HCT116 (cell line): Measurements from ENCODE around the gene RAB42. TPM values are rescaled to one million over a fixed set of nuclear protein-coding genes. Genes with fewer than 3 reads are reported as not detected.

ENCODE experiments used
- ATAC-seq: fragments of 200-7000 bp; cut with Tn5 transposase; 2 replicates; pipeline ENCODE4 v1.9.1; 2020; ENCODE audit warnings: mild to moderate bottlenecking, moderate library complexity
- BruUV-seq: library from RNA; stranded (reverse); fragments of 400-500 nt; replicated peaks from 2 replicates; lab custom pipeline; 2021; lab: Mats Ljungman, UMichigan
- CTCF ChIA-PET: fragments of 300-600 bp; sonication (Branson Sonifier 250); formaldehyde crosslinking; loops from one replicate; lab custom pipeline; 2021; ENCODE audit warnings: antibody characterized with exemption; lab: Charles Lee
- POLR2A ChIA-PET: fragments of 300-600, 350-600 bp; sonication (Branson Sonifier 250); formaldehyde crosslinking; loops from one replicate; lab custom pipeline; 2021; ENCODE audit warnings: antibody characterized with exemption; lab: Charles Lee
- RAD21 ChIA-PET, 2 experiments: fragments of 300-600 bp; sonication (Branson Sonifier 250); formaldehyde crosslinking; loops; one replicate each; lab custom pipeline; 2023; ENCODE audit warnings: low total read pairs in 2 of 2; ENCODE audit not compliant: uncharacterized antibody in 2 of 2, unreplicated experiment in 2 of 2, low non-redundant PET in 1 of 2; lab: Charles Lee
- DNase-seq: peaks from one replicate; pipeline ENCODE4 v3.0.0-alpha.2; 2010; ENCODE audit warnings: low read depth, low spot score
- H2AFZ ChIP-seq: fragments of 200-600 bp; shearing (Covaris generic), sonication (generic); 2 replicates; pipeline ENCODE4 v1.6.1; 2017; ENCODE audit warnings: low read depth, mixed run types, mixed read lengths, antibody characterized with exemption, low read length; ENCODE audit not compliant: poor library complexity, severe bottlenecking
- H3K27ac ChIP-seq: 2 replicates; pipeline ENCODE4 v1.5.1; 2012; ENCODE audit warnings: low read depth, low read length
- H3K27me3 ChIP-seq: fragments of 200-600 bp; sonication (generic); 2 replicates; pipeline ENCODE4 v1.6.1; 2016; ENCODE audit warnings: mixed run types, low read length, mixed read lengths; ENCODE audit not compliant: insufficient read depth
- H3K36me3 ChIP-seq, 2 experiments: fragments of 200-500 bp in 1 of 2; fragments of 200-600 bp in 1 of 2; sonication (Bioruptor generic) in 1 of 2; sonication (generic) in 1 of 2; 2 replicates each; pipeline versions ENCODE4 v1.5.1 to v1.6.1; 2014 to 2016; ENCODE audit warnings: low read length in 2 of 2, inconsistent platforms in 1 of 2, mixed read lengths in 1 of 2, mixed run types in 1 of 2; ENCODE audit not compliant: insufficient read depth in 2 of 2, control insufficient read depth in 1 of 2
- H3K4me1 ChIP-seq, 2 experiments: fragments of 200-600 bp in 1 of 2; sonication (generic) in 1 of 2; 2 replicates each; pipeline versions ENCODE4 v1.5.1 to v1.6.1; 2012 to 2017; ENCODE audit warnings: low read length in 2 of 2, inconsistent platforms in 1 of 2, mild to moderate bottlenecking in 1 of 2, mixed read lengths in 1 of 2, mixed run types in 1 of 2, moderate library complexity in 1 of 2; ENCODE audit not compliant: insufficient read depth in 2 of 2, control insufficient read depth in 1 of 2
- H3K4me2 ChIP-seq: fragments of 200-600 bp; sonication (generic); 2 replicates; pipeline ENCODE4 v1.6.1; 2017; ENCODE audit warnings: mixed run types, low read length, mixed read lengths
- H3K4me3 ChIP-seq, 2 experiments: fragments of 200-600 bp in 1 of 2; sonication (generic) in 1 of 2; replicated peaks in 1 of 2; 2 replicates each; pipeline ENCODE4 v1.5.1; 2011 to 2016; ENCODE audit warnings: low read length in 2 of 2, control low read depth in 1 of 2, low read depth in 1 of 2, mild to moderate bottlenecking in 1 of 2, mixed read lengths in 1 of 2, mixed run types in 1 of 2
- H3K79me2 ChIP-seq: fragments of 200-600 bp; sonication (generic); 2 replicates; pipeline ENCODE4 v1.6.1; 2017; ENCODE audit warnings: mild to moderate bottlenecking, mixed run types, low read length, moderate library complexity, mixed read lengths; ENCODE audit not compliant: insufficient read depth
- H3K9ac ChIP-seq: fragments of 200-600 bp; sonication (generic); 2 replicates; pipeline ENCODE4 v1.6.1; 2016; ENCODE audit warnings: low read length, mixed read lengths
- H3K9me2 ChIP-seq: fragments of 200-600 bp; sonication (generic), shearing (Covaris generic); 2 replicates; pipeline ENCODE4 v1.6.1; 2017; ENCODE audit warnings: mixed run types, mild to moderate bottlenecking, moderate library complexity; ENCODE audit not compliant: insufficient read depth
- H3K9me3 ChIP-seq, 2 experiments: fragments of 200-500 bp in 1 of 2; fragments of 200-600 bp in 1 of 2; sonication (Bioruptor generic) in 1 of 2; sonication (generic) in 1 of 2; 2 replicates each; pipeline ENCODE4 v1.6.1; 2014 to 2017; ENCODE audit warnings: low read length in 2 of 2, mixed read lengths in 2 of 2, inconsistent platforms in 1 of 2, low read depth in 1 of 2, mild to moderate bottlenecking in 1 of 2, mixed run types in 1 of 2, moderate library complexity in 1 of 2; ENCODE audit not compliant: control insufficient read depth in 1 of 2, insufficient read depth in 1 of 2
- H4K20me1 ChIP-seq: fragments of 200-600 bp; sonication (generic), shearing (Covaris generic); 2 replicates; pipeline ENCODE4 v1.6.1; 2017; ENCODE audit warnings: mixed run types, mild to moderate bottlenecking, moderate library complexity; ENCODE audit not compliant: insufficient read depth
- CTCF ChIP-seq, 3 experiments: fragments of 200-600 bp in 1 of 3; sonication (generic) in 1 of 3; IDR thresholded peaks in 2 of 3; conservative IDR thresholded peaks in 1 of 3; 2 replicates each; pipeline ENCODE4 v1.5.1; 2012 to 2017; ENCODE audit warnings: low read depth in 2 of 3, low read length in 2 of 3, antibody characterized with exemption in 1 of 3, borderline replicate concordance in 1 of 3, control low read depth in 1 of 3, mild to moderate bottlenecking in 1 of 3, mixed read lengths in 1 of 3, mixed run types in 1 of 3, moderate library complexity in 1 of 3; ENCODE audit not compliant: insufficient read depth in 1 of 3
- EGR1 ChIP-seq: IDR thresholded peaks from 2 replicates; pipeline ENCODE4 v1.6.1; 2012; ENCODE audit warnings: low read depth
- EZH2 ChIP-seq: fragments of 200-600 bp; sonication (generic); IDR thresholded peaks from 2 replicates; pipeline ENCODE4 v1.6.1; 2017; ENCODE audit warnings: antibody characterized with exemption, mixed run types
- EZH2phosphoT487 ChIP-seq: fragments of 200-600 bp; IDR thresholded peaks from 2 replicates; pipeline ENCODE4 v1.6.1; 2018; ENCODE audit warnings: antibody characterized with exemption, borderline replicate concordance
- FOSL1 ChIP-seq: IDR thresholded peaks from 2 replicates; pipeline ENCODE4 v1.6.1; 2012; ENCODE audit warnings: low read depth
- JUND ChIP-seq: IDR thresholded peaks from 2 replicates; pipeline ENCODE4 v1.6.1; 2012
- POLR2AphosphoS5 ChIP-seq: IDR thresholded peaks from 2 replicates; pipeline ENCODE4 v1.6.1; 2011; ENCODE audit warnings: mild to moderate bottlenecking, low read depth, low read length, moderate library complexity
- RAD21 ChIP-seq: IDR thresholded peaks from 2 replicates; pipeline ENCODE4 v1.6.1; 2012; ENCODE audit warnings: low read depth, mild to moderate bottlenecking
- SP1 ChIP-seq: IDR thresholded peaks from 2 replicates; pipeline ENCODE4 v1.6.1; 2012; ENCODE audit warnings: low read depth
- TCF7L2 ChIP-seq: IDR thresholded peaks from 2 replicates; pipeline ENCODE4 v1.7.0; 2011; ENCODE audit warnings: borderline replicate concordance, inconsistent platforms; ENCODE audit not compliant: insufficient read depth, insufficient read length; ENCODE audit errors: extremely low read depth
- ZFX ChIP-seq: fragments of 450-650 bp; IDR thresholded peaks from 2 replicates; pipeline ENCODE4 v1.6.1; 2017
- intact Hi-C: fragments of 100-400 bp; cut with micrococcal nuclease; formaldehyde crosslinking; loops from 2 replicates; pipeline ENCODE4 v1.10.0; 2022
- total RNA-seq: library from RNA; stranded (reverse); gene quantifications from one replicate; pipeline ENCODE4 v1.2.1, GENCODE V29; 2021; ENCODE audit not compliant: unreplicated experiment

RAB42 gene
- total RNA-seq, 1 experiment from 2014 or later = not detected

DNA sequence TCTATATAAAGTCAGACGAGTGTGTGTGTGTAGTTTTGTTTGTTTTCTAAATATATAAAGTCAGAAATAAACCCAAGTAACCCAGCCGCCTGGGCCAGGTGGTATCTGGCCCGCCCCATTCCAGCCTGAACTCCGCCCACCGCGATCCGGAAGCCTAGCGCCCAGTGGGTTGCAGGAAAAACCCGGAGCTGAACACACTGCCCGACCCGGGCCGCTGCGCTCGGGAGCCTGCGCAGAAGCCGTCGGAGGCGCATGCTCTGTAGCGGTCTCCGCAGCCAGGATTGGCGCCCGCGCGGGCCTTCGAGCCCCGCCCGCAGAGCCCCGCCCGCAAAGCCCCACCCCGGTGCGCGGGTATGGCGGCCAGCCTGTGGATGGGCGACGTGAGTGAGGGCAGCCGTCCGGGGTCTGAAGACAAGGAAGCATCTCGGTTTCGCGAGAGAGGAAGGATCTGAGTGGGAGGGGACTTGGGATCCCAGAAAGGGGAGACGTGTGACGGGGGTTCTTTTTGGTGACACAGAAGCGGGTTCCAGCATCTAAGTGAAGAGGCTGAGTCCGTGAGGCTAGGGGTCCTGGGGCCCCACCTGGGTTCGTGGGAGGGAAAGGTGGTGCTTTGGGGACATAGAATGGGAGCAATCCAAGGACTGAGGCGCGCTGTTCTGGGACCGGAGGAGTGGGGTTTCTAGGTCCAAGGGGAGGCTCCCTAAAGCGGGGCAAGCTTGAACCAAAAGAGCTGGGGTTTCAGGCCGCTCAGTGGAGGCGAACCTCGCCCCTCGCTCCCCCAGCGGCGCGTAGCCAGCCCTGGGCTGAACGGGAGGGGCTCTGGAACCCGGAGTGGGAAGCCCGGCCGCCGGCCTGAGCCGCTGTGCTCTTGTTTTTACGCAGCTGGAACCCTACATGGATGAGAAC is 39.1 kb upstream of the RAB42 start, which contains the start of gene TRNAU1AP (continued):
- TF ChIP-seq TCF7L2 (no peak), ZFX (no peak), EGR1 (no peak), POLR2AphosphoS5 (peak; percentile 91)
- TF ChIP-seq, all 23 proteins: peak for 8

GRCh38 chr1:28560886-28561285 is 31.2 kb upstream of the RAB42 start:
- TF ChIP-seq SP1 (no peak), FOSL1 (no peak), RAD21 (no peak), JUND (no peak), CTCF (IDR thresholded peaks at IDR 0.05 in 2 of 3, conservative IDR thresholded peaks at IDR 0.05 in 1 of 3; ENCODE audit: borderline replicate concordance in 1 of 3, insufficient read depth in 1 of 3, low read depth in 2 of 3, low read length in 2 of 3) (no peak), EZH2phosphoT487 (no peak), EZH2 (no peak)
- POLR2A ChIA-PET = no interaction called here
- CTCF ChIA-PET = no interaction called here
- H3K4me2 ChIP-seq = no peak overlapping the region
- RAD21 ChIA-PET = no interaction called here
- no peak overlapping the region for H2AFZ ChIP-seq
- H3K9me2 ChIP-seq = no peaks in the 10 kb centered on the region
- no peak overlapping the region for H3K9ac ChIP-seq
- H3K9me3 ChIP-seq = no peaks in the 10 kb centered on the region
- no peak overlapping the region for H3K4me3 ChIP-seq
- H4K20me1 ChIP-seq = no peaks in the 10 kb centered on the region
- no peak overlapping the region for H3K27ac ChIP-seq
- H3K79me2 ChIP-seq = 0 out of 2 replicates have a peak, but pooled peaks cover 4% of the 10 kb centered on the region
- H3K4me1 ChIP-seq = no peaks in the 10 kb centered on the region
- ATAC-seq = no peak
- BruUV-seq = TSS peak; percentile 7
- no peak for DNase-seq
- intact Hi-C loops = no loop called here
- no peaks in the 10 kb centered on the region for H3K27me3 ChIP-seq
- peaks cover 25 to 30% of the 10 kb centered on the region in 2 experiments for H3K36me3 ChIP-seq
